Esophagus muscularis mucosa (tissue), 3 donors: ENCODE measurements around the gene RIPK1.

Experiments used
- CTCF ChIP-seq, 3 experiments: fragments of 200-600 bp in 2 of 3; fragments of 450-650 bp in 1 of 3; sonication (generic) in 2 of 3; IDR thresholded peaks; one replicate each; pipeline ENCODE4 v1.5.1; 2017 to 2019; ENCODE audit warnings: antibody characterized with exemption in 3 of 3, mild to moderate bottlenecking in 2 of 3, moderate library complexity in 1 of 3
- POLR2A ChIP-seq: fragments of 450-650 bp; IDR thresholded peaks from one replicate; pipeline ENCODE4 v1.6.1; 2017; ENCODE audit warnings: antibody characterized with exemption, moderate library complexity, mild to moderate bottlenecking, low read depth
- POLR2AphosphoS5 ChIP-seq, 2 donors: sonication (generic); formaldehyde crosslinking; IDR thresholded peaks; one replicate each; pipeline ENCODE4 v1.6.1; 2017; ENCODE audit warnings: antibody characterized with exemption in 2 of 2

- TF ChIP-seq CTCF (IDR thresholded peaks at IDR 0.05) (no peak), POLR2A (no peak), POLR2AphosphoS5 (IDR thresholded peaks at IDR 0.05) (no peak)
Observed at GRCh38 chr6:3033652-3034051, 34.6 kb upstream of the RIPK1 start.
